Measurements from ENCODE around the gene PAQR7.
A peak's percentile ranks its signal among the peaks of the same experiment; 100 is the strongest.

Gene PAQR7

GRCh38 chr1:25897754-25898153 is 22.2 kb upstream of the PAQR7 start:
- peak overlapping the region; percentile 99 for H3K27ac ChIP-seq
- no peak for DNase-seq (ENCODE audit: low spot score)
- ChIA-PET POLR2A (ENCODE audit: low non-redundant PET) (no interaction called here), CTCF (interaction anchor here (0.7 kb wide), 1 partner anchor 461 kb away, joined by 3 read pairs; no protein-coding TSS in a partner anchor)
- no peak for TF ChIP-seq CTCF (conservative IDR thresholded peaks at IDR 0.05; ENCODE audit: low read depth)

GRCh38 chr1:25896266-25896665 is 20.8 kb upstream of the PAQR7 start:
- H3K27ac ChIP-seq, result peak overlapping the region; percentile 99
- no peak for TF ChIP-seq CTCF (conservative IDR thresholded peaks at IDR 0.05; ENCODE audit: low read depth)
- ChIA-PET CTCF (interaction anchor here (0.6 to 2.2 kb wide), 9 partner anchors 8 to 162 kb away, joined by 3 to 12 read pairs (median 3); partner anchors contain the start of genes PAFAH2, PAQR7 and SLC30A2), POLR2A (ENCODE audit: low non-redundant PET) (interaction anchor here (0.6 kb wide), 1 partner anchor 248 kb away, joined by 3 read pairs; no protein-coding TSS in a partner anchor)
- no peak for DNase-seq (ENCODE audit: low spot score)

- POLR2A ChIA-PET (ENCODE audit: low non-redundant PET), result interaction anchor here (0.8 kb wide), 1 partner anchor 21 kb away, joined by 3 read pairs; no protein-coding TSS in a partner anchor
- peak; percentile 94 for TF ChIP-seq CTCF (conservative IDR thresholded peaks at IDR 0.05; ENCODE audit: low read depth)
- peak overlapping the region; percentile 99 for H3K27ac ChIP-seq
- CTCF ChIA-PET, result interaction anchor here (0.6 to 2.2 kb wide), 16 partner anchors 8 to 426 kb away, joined by 3 to 12 read pairs (median 4); partner anchors contain the start of genes PAFAH2, PAQR7 and SLC30A2
- peak; percentile 94 for DNase-seq (ENCODE audit: low spot score)
Measured at GRCh38 chr1:25895365-25895990, 20.0 kb upstream of the PAQR7 start.

- no peak for TF ChIP-seq CTCF (conservative IDR thresholded peaks at IDR 0.05; ENCODE audit: low read depth)
- peak overlapping the region; percentile 99 for H3K27ac ChIP-seq
- ChIA-PET CTCF (interaction anchor here (1.0 to 1.3 kb wide), 2 partner anchors 82 to 105 kb away, joined by 3 read pairs; partner anchors contain the start of gene PAFAH2), POLR2A (ENCODE audit: low non-redundant PET) (interaction anchor here (4.3 kb wide), 1 partner anchor 18 kb away, joined by 18 read pairs; the partner anchor contains the start of gene PAQR7)
- no peak for DNase-seq (ENCODE audit: low spot score)
Measured at GRCh38 chr1:25893116-25893515, 17.6 kb upstream of the PAQR7 start.

GRCh38 chr1:25891606-25892005 is 16.1 kb upstream of the PAQR7 start:
- peak overlapping the region; percentile 99 for H3K27ac ChIP-seq
- CTCF ChIA-PET, result interaction anchor here (0.6 to 0.7 kb wide), 4 partner anchors 78 to 1077 kb away, joined by 3 to 10 read pairs (median 5); no protein-coding TSS in a partner anchor
- no peak for TF ChIP-seq CTCF (conservative IDR thresholded peaks at IDR 0.05; ENCODE audit: low read depth)
- POLR2A ChIA-PET (ENCODE audit: low non-redundant PET), result interaction anchor here (0.6 to 4.3 kb wide), 2 partner anchors 16 to 17 kb away, joined by 3 to 18 read pairs; partner anchors contain the start of gene PAQR7
- no peak for DNase-seq (ENCODE audit: low spot score)

GRCh38 chr1:25890239-25891034 is 14.9 kb upstream of the PAQR7 start:
- ChIA-PET CTCF (interaction anchor here (0.6 kb wide), 1 partner anchor 248 kb away, joined by 3 read pairs; no protein-coding TSS in a partner anchor), POLR2A (ENCODE audit: low non-redundant PET) (interaction anchor here (0.6 to 4.3 kb wide), 3 partner anchors 10 to 46 kb away, joined by 5 to 18 read pairs (median 13); partner anchors contain the start of gene PAQR7)
- peak; percentile 93 for DNase-seq (ENCODE audit: low spot score)
- peak overlapping the region; percentile 99 for H3K27ac ChIP-seq
- no peak for TF ChIP-seq CTCF (conservative IDR thresholded peaks at IDR 0.05; ENCODE audit: low read depth)

All from RWPE1 (cell line).